A549 (cell line): Measurements from ENCODE around the gene XPO4.

Experiments used
- FOSB ChIP-seq: fragments of 250-450 bp; sonication (Bioruptor Pico); IDR thresholded peaks from 2 replicates; pipeline ENCODE4 v1.5.0; 2020; ENCODE audit warnings: mild to moderate bottlenecking, moderate library complexity
- JUN ChIP-seq, 2 experiments: fragments of >200 bp; sonication (Bioruptor Twin); formaldehyde crosslinking; IDR thresholded peaks; 2 replicates in 1 of 2; 3 replicates in 1 of 2; pipeline ENCODE4 v1.6.1; 2016 to 2017
- NFE2L2 ChIP-seq: fragments of 150-350 bp; conservative IDR thresholded peaks from 2 replicates; pipeline ENCODE4 v1.6.1; 2014; ENCODE audit warnings: low read length
- RAD21 ChIP-seq, 2 experiments: fragments of >200 bp in 1 of 2; sonication (Bioruptor Twin) in 1 of 2; formaldehyde crosslinking in 1 of 2; IDR thresholded peaks in 1 of 2; conservative IDR thresholded peaks in 1 of 2; 2 replicates in 1 of 2; 3 replicates in 1 of 2; pipeline ENCODE4 v1.6.1; 2012 to 2018; ENCODE audit warnings: inconsistent platforms in 1 of 2
- SREBF2 ChIP-seq: fragments of 450-650 bp; IDR thresholded peaks from 2 replicates; pipeline ENCODE4 v1.6.1; 2014; ENCODE audit warnings: mild to moderate bottlenecking, moderate library complexity
- TF ChIP-seq, protein P1 (sequence below): IDR thresholded peaks from 2 replicates; pipeline ENCODE4 v1.6.1; 2012
- TF ChIP-seq, protein P2 (sequence below): fragments of >200 bp; sonication (Bioruptor Twin); formaldehyde crosslinking; IDR thresholded peaks from 3 replicates; pipeline ENCODE4 v1.5.1; 2016
- TF ChIP-seq, protein P3 (sequence below): fragments of 200-600 bp; sonication (generic); IDR thresholded peaks from 2 replicates; pipeline ENCODE4 v1.6.1; 2016; ENCODE audit warnings: antibody characterized with exemption, mild to moderate bottlenecking, moderate library complexity

DNA sequence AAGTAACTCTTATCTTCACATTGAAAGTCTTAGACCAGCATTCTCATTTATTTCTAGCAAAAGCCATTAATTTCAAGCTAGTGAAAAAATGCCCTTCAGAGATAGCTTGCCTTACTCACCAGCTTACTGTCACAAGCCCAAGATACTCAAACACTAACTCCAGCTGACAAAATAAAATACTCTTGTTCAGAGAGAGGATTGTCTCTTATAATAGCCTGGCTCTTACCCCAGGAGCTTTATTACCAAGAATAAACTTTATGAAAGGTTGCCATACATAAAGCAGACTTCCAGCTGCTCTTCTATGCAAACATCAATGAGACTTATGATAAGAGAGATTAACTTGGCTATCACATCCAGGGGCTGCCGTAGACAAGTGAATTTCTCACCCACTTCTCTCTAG, 53.6 kb downstream of the XPO4 start:
- TF ChIP-seq, protein P1, sequence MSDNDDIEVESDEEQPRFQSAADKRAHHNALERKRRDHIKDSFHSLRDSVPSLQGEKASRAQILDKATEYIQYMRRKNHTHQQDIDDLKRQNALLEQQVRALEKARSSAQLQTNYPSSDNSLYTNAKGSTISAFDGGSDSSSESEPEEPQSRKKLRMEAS: no peak
- TF ChIP-seq, protein P2, sequence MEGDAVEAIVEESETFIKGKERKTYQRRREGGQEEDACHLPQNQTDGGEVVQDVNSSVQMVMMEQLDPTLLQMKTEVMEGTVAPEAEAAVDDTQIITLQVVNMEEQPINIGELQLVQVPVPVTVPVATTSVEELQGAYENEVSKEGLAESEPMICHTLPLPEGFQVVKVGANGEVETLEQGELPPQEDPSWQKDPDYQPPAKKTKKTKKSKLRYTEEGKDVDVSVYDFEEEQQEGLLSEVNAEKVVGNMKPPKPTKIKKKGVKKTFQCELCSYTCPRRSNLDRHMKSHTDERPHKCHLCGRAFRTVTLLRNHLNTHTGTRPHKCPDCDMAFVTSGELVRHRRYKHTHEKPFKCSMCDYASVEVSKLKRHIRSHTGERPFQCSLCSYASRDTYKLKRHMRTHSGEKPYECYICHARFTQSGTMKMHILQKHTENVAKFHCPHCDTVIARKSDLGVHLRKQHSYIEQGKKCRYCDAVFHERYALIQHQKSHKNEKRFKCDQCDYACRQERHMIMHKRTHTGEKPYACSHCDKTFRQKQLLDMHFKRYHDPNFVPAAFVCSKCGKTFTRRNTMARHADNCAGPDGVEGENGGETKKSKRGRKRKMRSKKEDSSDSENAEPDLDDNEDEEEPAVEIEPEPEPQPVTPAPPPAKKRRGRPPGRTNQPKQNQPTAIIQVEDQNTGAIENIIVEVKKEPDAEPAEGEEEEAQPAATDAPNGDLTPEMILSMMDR: no peak
- TF ChIP-seq FOSB (CRISPR knock-in tag) (no peak), NFE2L2 (no peak), SREBF2 (no peak), RAD21 (conservative IDR thresholded peaks at IDR 0.05 in 1 of 2, IDR thresholded peaks at IDR 0.05 in 1 of 2) (no peak), JUN (IDR thresholded peaks at IDR 0.05) (no peak)
- TF ChIP-seq, protein P3, sequence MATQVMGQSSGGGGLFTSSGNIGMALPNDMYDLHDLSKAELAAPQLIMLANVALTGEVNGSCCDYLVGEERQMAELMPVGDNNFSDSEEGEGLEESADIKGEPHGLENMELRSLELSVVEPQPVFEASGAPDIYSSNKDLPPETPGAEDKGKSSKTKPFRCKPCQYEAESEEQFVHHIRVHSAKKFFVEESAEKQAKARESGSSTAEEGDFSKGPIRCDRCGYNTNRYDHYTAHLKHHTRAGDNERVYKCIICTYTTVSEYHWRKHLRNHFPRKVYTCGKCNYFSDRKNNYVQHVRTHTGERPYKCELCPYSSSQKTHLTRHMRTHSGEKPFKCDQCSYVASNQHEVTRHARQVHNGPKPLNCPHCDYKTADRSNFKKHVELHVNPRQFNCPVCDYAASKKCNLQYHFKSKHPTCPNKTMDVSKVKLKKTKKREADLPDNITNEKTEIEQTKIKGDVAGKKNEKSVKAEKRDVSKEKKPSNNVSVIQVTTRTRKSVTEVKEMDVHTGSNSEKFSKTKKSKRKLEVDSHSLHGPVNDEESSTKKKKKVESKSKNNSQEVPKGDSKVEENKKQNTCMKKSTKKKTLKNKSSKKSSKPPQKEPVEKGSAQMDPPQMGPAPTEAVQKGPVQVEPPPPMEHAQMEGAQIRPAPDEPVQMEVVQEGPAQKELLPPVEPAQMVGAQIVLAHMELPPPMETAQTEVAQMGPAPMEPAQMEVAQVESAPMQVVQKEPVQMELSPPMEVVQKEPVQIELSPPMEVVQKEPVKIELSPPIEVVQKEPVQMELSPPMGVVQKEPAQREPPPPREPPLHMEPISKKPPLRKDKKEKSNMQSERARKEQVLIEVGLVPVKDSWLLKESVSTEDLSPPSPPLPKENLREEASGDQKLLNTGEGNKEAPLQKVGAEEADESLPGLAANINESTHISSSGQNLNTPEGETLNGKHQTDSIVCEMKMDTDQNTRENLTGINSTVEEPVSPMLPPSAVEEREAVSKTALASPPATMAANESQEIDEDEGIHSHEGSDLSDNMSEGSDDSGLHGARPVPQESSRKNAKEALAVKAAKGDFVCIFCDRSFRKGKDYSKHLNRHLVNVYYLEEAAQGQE: no peak
